AG04449 (cell line): ENCODE measurements around the gene CCDC191.
A peak's percentile ranks its signal among the peaks of the same experiment; 100 is the strongest.

Experiments
- CTCF ChIA-PET: fragments of 350-600 bp; formaldehyde crosslinking; extraction: SDS; loops from one replicate; lab custom pipeline; 2021; ENCODE audit warnings: antibody characterized with exemption; lab: Yijun Ruan, JAX
- POLR2A ChIA-PET: fragments of 400-600, 350-600 bp; formaldehyde crosslinking; extraction: SDS; loops from one replicate; lab custom pipeline; 2020; ENCODE audit warnings: antibody characterized with exemption, inconsistent platforms; lab: Yijun Ruan, JAX
- DNase-seq: peaks from one replicate; pipeline ENCODE4 v3.0.0-alpha.2; 2010; ENCODE audit warnings: low read depth, low spot score
- H3K4me3 ChIP-seq: 2 replicates; pipeline ENCODE4 v1.5.1; 2011; ENCODE audit warnings: low read depth, mild to moderate bottlenecking, control low read depth, low read length
- TF ChIP-seq, protein P1 (sequence below): IDR thresholded peaks from one replicate; pipeline ENCODE4 v1.5.1; 2011; ENCODE audit warnings: mild to moderate bottlenecking, moderate library complexity, low read length, control low read depth, inconsistent platforms; ENCODE audit not compliant: insufficient read depth; ENCODE audit errors: missing control alignments

The CCDC191 gene

DNA sequence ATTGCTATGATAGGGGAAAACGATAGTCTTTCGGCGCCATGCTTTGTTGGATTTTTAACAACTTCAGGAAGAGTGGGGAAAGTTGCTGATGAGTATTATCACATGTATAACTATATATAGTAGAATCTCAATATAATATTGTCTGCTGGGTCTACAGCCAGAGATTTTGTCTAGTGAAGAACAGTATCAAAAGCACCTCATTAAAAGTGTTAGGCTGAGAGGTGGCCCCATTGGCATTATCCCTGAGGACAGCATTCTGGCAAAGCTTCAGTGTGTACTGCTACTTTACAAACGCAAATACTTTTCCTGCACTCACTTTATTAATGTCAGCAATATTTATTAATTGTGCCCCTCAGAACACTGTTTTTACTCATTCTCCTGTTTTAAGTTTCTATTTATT lies 12.0 kb upstream of the CCDC191 start:
- no peak for DNase-seq
- TF ChIP-seq, protein P1, sequence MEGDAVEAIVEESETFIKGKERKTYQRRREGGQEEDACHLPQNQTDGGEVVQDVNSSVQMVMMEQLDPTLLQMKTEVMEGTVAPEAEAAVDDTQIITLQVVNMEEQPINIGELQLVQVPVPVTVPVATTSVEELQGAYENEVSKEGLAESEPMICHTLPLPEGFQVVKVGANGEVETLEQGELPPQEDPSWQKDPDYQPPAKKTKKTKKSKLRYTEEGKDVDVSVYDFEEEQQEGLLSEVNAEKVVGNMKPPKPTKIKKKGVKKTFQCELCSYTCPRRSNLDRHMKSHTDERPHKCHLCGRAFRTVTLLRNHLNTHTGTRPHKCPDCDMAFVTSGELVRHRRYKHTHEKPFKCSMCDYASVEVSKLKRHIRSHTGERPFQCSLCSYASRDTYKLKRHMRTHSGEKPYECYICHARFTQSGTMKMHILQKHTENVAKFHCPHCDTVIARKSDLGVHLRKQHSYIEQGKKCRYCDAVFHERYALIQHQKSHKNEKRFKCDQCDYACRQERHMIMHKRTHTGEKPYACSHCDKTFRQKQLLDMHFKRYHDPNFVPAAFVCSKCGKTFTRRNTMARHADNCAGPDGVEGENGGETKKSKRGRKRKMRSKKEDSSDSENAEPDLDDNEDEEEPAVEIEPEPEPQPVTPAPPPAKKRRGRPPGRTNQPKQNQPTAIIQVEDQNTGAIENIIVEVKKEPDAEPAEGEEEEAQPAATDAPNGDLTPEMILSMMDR = no peak
- CTCF ChIA-PET = no interaction called here

GRCh38 chr3:114067804-114068203 lies 11.5 kb upstream of the CCDC191 start:
- CTCF ChIA-PET = interaction anchor here (0.9 kb wide), 1 partner anchor 8 kb away, joined by 3 read pairs; no protein-coding TSS in a partner anchor

More for the DNA sequence above, 12.0 kb upstream of the CCDC191 start:
- POLR2A ChIA-PET = no interaction called here
- H3K4me3 ChIP-seq = no peak overlapping the region

DNA sequence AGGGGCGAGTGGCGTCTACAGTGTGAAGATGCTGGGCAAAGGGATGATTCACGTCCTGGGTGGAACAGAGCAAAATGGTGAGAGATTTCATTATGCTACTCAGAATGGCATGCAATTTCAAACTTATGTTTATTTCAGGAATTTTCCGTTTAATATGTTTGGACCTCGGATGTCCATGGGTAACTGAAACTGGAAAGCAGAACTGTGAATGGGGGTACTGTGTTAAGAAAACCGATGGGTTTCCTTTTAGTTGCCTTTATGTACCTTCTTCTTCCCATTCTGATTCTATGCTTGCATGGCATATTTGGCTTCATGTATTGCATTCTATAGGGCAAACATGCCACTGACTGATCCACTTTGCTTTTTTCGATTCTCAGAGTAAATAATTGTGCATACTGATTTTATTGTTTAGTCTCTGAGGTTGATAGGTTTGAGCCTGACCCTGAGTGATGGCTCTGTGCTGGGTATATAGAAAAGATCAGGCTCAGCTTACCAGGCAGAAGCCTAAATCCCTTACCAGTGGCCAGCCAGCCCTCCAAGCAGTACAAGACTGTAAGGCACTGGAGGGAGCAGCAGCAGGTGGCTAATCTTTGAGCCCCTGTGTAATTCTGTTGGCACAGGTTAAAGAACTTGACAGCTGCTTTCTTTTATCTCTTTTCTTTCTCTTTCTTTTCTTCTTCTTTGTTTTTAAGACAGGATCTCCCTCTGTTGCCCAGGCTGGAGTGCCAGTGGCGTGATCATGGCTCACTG lies 4.8 kb upstream of the CCDC191 start:
- ChIA-PET POLR2A (no interaction called here), CTCF (interaction anchor here (0.7 kb wide), 1 partner anchor 11 kb away, joined by 3 read pairs; no protein-coding TSS in a partner anchor)
- no peak for DNase-seq
- no peak overlapping the region for H3K4me3 ChIP-seq
- TF ChIP-seq, protein P1 = no peak

More at GRCh38 chr3:114067804-114068203, 11.5 kb upstream of the CCDC191 start:
- POLR2A ChIA-PET = no interaction called here
- H3K4me3 ChIP-seq = no peak overlapping the region
- no peak for DNase-seq
- TF ChIP-seq, protein P1 = no peak

- no peak for DNase-seq
- ChIA-PET POLR2A (no interaction called here), CTCF (interaction anchor here (1.3 kb wide), 1 partner anchor 13 kb away, joined by 4 read pairs; no protein-coding TSS in a partner anchor)
- H3K4me3 ChIP-seq = no peak overlapping the region
- TF ChIP-seq, protein P1 = no peak
These were observed 2.3 kb upstream of the CCDC191 start for GRCh38 chr3:114058646-114059045.

GRCh38 chr3:114057011-114057347 lies 653 bp upstream of the CCDC191 start:
- ChIA-PET POLR2A (no interaction called here), CTCF (no interaction called here)
- H3K4me3 ChIP-seq = peak overlapping the region; percentile 95
- no peak for DNase-seq
- TF ChIP-seq, protein P1 = no peak

- POLR2A ChIA-PET = no interaction called here
- CTCF ChIA-PET = no interaction called here
- TF ChIP-seq, protein P1 = no peak
- H3K4me3 ChIP-seq = no peak overlapping the region
- no peak for DNase-seq
These were observed 4.1 kb downstream of the CCDC191 start for GRCh38 chr3:114052216-114052615.
